ENCODE data around the gene CLMP. TPM values are rescaled to one million over a fixed set of nuclear protein-coding genes. Genes with fewer than 3 reads are reported as not detected.
A peak's percentile ranks its signal among the peaks of the same experiment; 100 is the strongest.

Gene CLMP
- polyA plus RNA-seq, 1 donor (not counting 4 experiments of a cell fraction or from before 2014, with no cell fraction given) = 2.7 TPM

- no peak overlapping the region for H2AFZ ChIP-seq (ENCODE audit: control insufficient read depth, low read length)
- DNase-seq (ENCODE audit: low read depth, low spot score) (no peak), FAIRE-seq (no peak)
- no peaks in the 10 kb centered on the region for H3K9me1 ChIP-seq (ENCODE audit: control insufficient read depth, extremely low read depth, insufficient read depth, low read length)
- dilution Hi-C loops (cut with MboI; ENCODE audit: extremely low pct_ligation_motif_present, low sequenced_read_pairs) = no loop called here
- H3K9me3 ChIP-seq (ENCODE audit: control insufficient read depth, low read depth, low read length) = no peaks in the 10 kb centered on the region
- no peaks in the 10 kb centered on the region for H3K79me2 ChIP-seq (ENCODE audit: control insufficient read depth, insufficient read depth, low read length)
- TF ChIP-seq CTCF (optimal IDR thresholded peaks at IDR 0.05 in 1 of 3, IDR thresholded peaks at IDR 0.05 in 1 of 3, conservative IDR thresholded peaks at IDR 0.05 in 1 of 3; ENCODE audit: extremely low read depth in 1 of 3, insufficient read depth in 2 of 3, low read length in 3 of 3) (no peak), EZH2 (IDR thresholded peaks at IDR 0.05; ENCODE audit: low read length) (no peak)
- no peak overlapping the region for H3K27ac ChIP-seq (ENCODE audit: control insufficient read depth, insufficient read depth, low read length)
- H3K4me3 ChIP-seq (ENCODE audit: control insufficient read depth in 2 of 3, extremely low read depth in 1 of 3, insufficient read depth in 2 of 3, low read depth in 1 of 3, low read length in 3 of 3) = no peak overlapping the region
- no peaks in the 10 kb centered on the region for H3K36me3 ChIP-seq (ENCODE audit: control insufficient read depth in 2 of 2, extremely low read depth in 1 of 2, insufficient read depth in 2 of 2, low read length in 2 of 2)
- peaks cover 25% of the 10 kb centered on the region for H3K4me1 ChIP-seq (ENCODE audit: control insufficient read depth, extremely low read depth, insufficient read depth, low read length)
- H3K4me2 ChIP-seq (ENCODE audit: control insufficient read depth, extremely low read depth, insufficient read depth, low read depth, low read length) = no peak overlapping the region
- no peak overlapping the region for H3K9ac ChIP-seq (ENCODE audit: control insufficient read depth, extremely low read depth, insufficient read depth, low read length)
- no peaks in the 10 kb centered on the region for H4K20me1 ChIP-seq (ENCODE audit: control insufficient read depth, extremely low read depth, insufficient read depth, low read length)
- H3K27me3 ChIP-seq (ENCODE audit: control insufficient read depth, extremely low read depth, insufficient read depth, low read length) = no peaks in the 10 kb centered on the region
Observed at GRCh38 chr11:123200264-123200663, 5.2 kb upstream of the CLMP start.

- Histone ChIP-seq H3K4me3 (ENCODE audit: control insufficient read depth in 2 of 3, extremely low read depth in 1 of 3, insufficient read depth in 2 of 3, low read depth in 1 of 3, low read length in 3 of 3) (no peak overlapping the region), H3K4me2 (ENCODE audit: control insufficient read depth, extremely low read depth, insufficient read depth, low read depth, low read length) (peak overlapping the region; percentile 49), H3K27me3 (ENCODE audit: control insufficient read depth, extremely low read depth, insufficient read depth, low read length) (no peaks in the 10 kb centered on the region), H3K4me1 (ENCODE audit: control insufficient read depth, extremely low read depth, insufficient read depth, low read length) (peaks cover 16% of the 10 kb centered on the region), H3K79me2 (ENCODE audit: control insufficient read depth, insufficient read depth, low read length) (no peaks in the 10 kb centered on the region), H4K20me1 (ENCODE audit: control insufficient read depth, extremely low read depth, insufficient read depth, low read length) (no peaks in the 10 kb centered on the region), H3K9me3 (ENCODE audit: control insufficient read depth, low read depth, low read length) (no peaks in the 10 kb centered on the region), H3K9me1 (ENCODE audit: control insufficient read depth, extremely low read depth, insufficient read depth, low read length) (no peaks in the 10 kb centered on the region), H3K27ac (ENCODE audit: control insufficient read depth, insufficient read depth, low read length) (peak overlapping the region; percentile 74), H2AFZ (ENCODE audit: control insufficient read depth, low read length) (no peak overlapping the region), H3K9ac (ENCODE audit: control insufficient read depth, extremely low read depth, insufficient read depth, low read length) (no peak overlapping the region), H3K36me3 (ENCODE audit: control insufficient read depth in 2 of 2, extremely low read depth in 1 of 2, insufficient read depth in 2 of 2, low read length in 2 of 2) (no peaks in the 10 kb centered on the region)
- FAIRE-seq (peak; percentile 88), DNase-seq (ENCODE audit: low read depth, low spot score) (peak; percentile 83)
- no peak for TF ChIP-seq CTCF (optimal IDR thresholded peaks at IDR 0.05 in 1 of 3, IDR thresholded peaks at IDR 0.05 in 1 of 3, conservative IDR thresholded peaks at IDR 0.05 in 1 of 3; ENCODE audit: extremely low read depth in 1 of 3, insufficient read depth in 2 of 3, low read length in 3 of 3)
- dilution Hi-C loops (cut with MboI; ENCODE audit: extremely low pct_ligation_motif_present, low sequenced_read_pairs) = no loop called here
Observed at GRCh38 chr11:123197711-123198110, 2.7 kb upstream of the CLMP start.

Measured in keratinocyte (primary cell).